ENCODE measurements around the gene ASXL2.
"Not testable (repeated sequence)": the region's sequence is repeated elsewhere in the genome, so short reads cannot be mapped to it uniquely, and the experiment has no call there.

The ASXL2 gene

GRCh38 chr2:25891672-25892071 is 13.4 kb upstream of the ASXL2 start:
- no peak for DNase-seq (ENCODE audit: low spot score)

GRCh38 chr2:25887624-25888242 is 9.4 kb upstream of the ASXL2 start:
- no peak for DNase-seq (ENCODE audit: low spot score)

- DNase-seq (ENCODE audit: low spot score), result no peak
Measured at GRCh38 chr2:25885933-25886332, 7.6 kb upstream of the ASXL2 start.

GRCh38 chr2:25881764-25882163 is 3.5 kb upstream of the ASXL2 start:
- DNase-seq (ENCODE audit: low spot score), result no peak

- DNase-seq (ENCODE audit: low spot score), result no peak
Measured at GRCh38 chr2:25879133-25879730, 945 bp upstream of the ASXL2 start.

- peak; percentile 71 for DNase-seq (ENCODE audit: low spot score)
Measured at GRCh38 chr2:25877431-25878360, 591 bp downstream of the ASXL2 start.

GRCh38 chr2:25872134-25872533 is 6.2 kb downstream of the ASXL2 start:
- no peak for DNase-seq (ENCODE audit: low spot score)

- DNase-seq (ENCODE audit: low spot score), result no peak
Measured at GRCh38 chr2:25867396-25868003, 10.8 kb downstream of the ASXL2 start.

- DNase-seq (ENCODE audit: low spot score), result no peak
Measured at GRCh38 chr2:25856377-25856776, 21.9 kb downstream of the ASXL2 start.

GRCh38 chr2:25855065-25855464 is 23.2 kb downstream of the ASXL2 start:
- DNase-seq (ENCODE audit: low spot score), result no peak

- DNase-seq (ENCODE audit: low spot score), result no peak
Measured at GRCh38 chr2:25854613-25855012, 23.7 kb downstream of the ASXL2 start.

- no peak for DNase-seq (ENCODE audit: low spot score)
Measured at GRCh38 chr2:25853038-25853638, 25.1 kb downstream of the ASXL2 start.

GRCh38 chr2:25851740-25852503 is 26.4 kb downstream of the ASXL2 start:
- DNase-seq (ENCODE audit: low spot score), result peak; percentile 38

GRCh38 chr2:25850400-25850799 is 27.9 kb downstream of the ASXL2 start:
- DNase-seq (ENCODE audit: low spot score), result not testable (repeated sequence)

GRCh38 chr2:25849350-25849749 is 28.9 kb downstream of the ASXL2 start:
- not testable (repeated sequence) for DNase-seq (ENCODE audit: low spot score)

- no peak for DNase-seq (ENCODE audit: low spot score)
Measured at GRCh38 chr2:25845843-25846505, 32.3 kb downstream of the ASXL2 start.

- DNase-seq (ENCODE audit: low spot score), result no peak
Measured at GRCh38 chr2:25844089-25844488, 34.2 kb downstream of the ASXL2 start.

GRCh38 chr2:25842155-25842554 is 36.1 kb downstream of the ASXL2 start:
- DNase-seq (ENCODE audit: low spot score), result no peak

GRCh38 chr2:25838152-25838756 is 40.0 kb downstream of the ASXL2 start:
- DNase-seq (ENCODE audit: low spot score), result no peak

GRCh38 chr2:25835906-25836305 is 42.4 kb downstream of the ASXL2 start:
- no peak for DNase-seq (ENCODE audit: low spot score)

All from D341Med (cell line).